DOHH2 (cell line): ENCODE results near the gene KRTAP21-1.

ENCODE experiments used
- H3F3A ChIP-seq: fragments of 200-600 bp; sonication (generic), shearing (Covaris generic); 2 replicates; pipeline ENCODE4 v1.6.0; 2016; ENCODE audit warnings: antibody characterized with exemption, mild to moderate bottlenecking; ENCODE audit not compliant: control insufficient read depth, insufficient read depth
- H3K27ac ChIP-seq: fragments of 200-600 bp; sonication (generic); 2 replicates; pipeline ENCODE4 v1.5.1; 2014; ENCODE audit warnings: low read depth, mild to moderate bottlenecking, low read length, moderate library complexity
- H3K27me3 ChIP-seq: fragments of 200-600 bp; sonication (generic); 2 replicates; pipeline ENCODE4 v1.6.1; 2014; ENCODE audit warnings: mild to moderate bottlenecking, low read length, mixed read lengths; ENCODE audit not compliant: control insufficient read depth
- H3K36me3 ChIP-seq: fragments of 200-600 bp; sonication (generic); 2 replicates; pipeline ENCODE4 v1.6.1; 2014; ENCODE audit warnings: mild to moderate bottlenecking, low read length, moderate library complexity, mixed read lengths; ENCODE audit not compliant: control insufficient read depth
- H3K4me1 ChIP-seq: fragments of 200-600 bp; sonication (generic); 2 replicates; pipeline ENCODE4 v1.6.1; 2014; ENCODE audit warnings: mild to moderate bottlenecking, low read length, mixed read lengths; ENCODE audit not compliant: control insufficient read depth
- H3K4me2 ChIP-seq: fragments of 200-600 bp; sonication (generic); 2 replicates; pipeline ENCODE4 v1.6.0; 2014; ENCODE audit warnings: mild to moderate bottlenecking, low read length, moderate library complexity
- H3K4me3 ChIP-seq: fragments of 200-600 bp; sonication (generic); 2 replicates; pipeline ENCODE4 v1.5.1; 2014; ENCODE audit warnings: mild to moderate bottlenecking, low read length, mixed read lengths
- H3K79me2 ChIP-seq: fragments of 200-600 bp; sonication (generic); 2 replicates; pipeline ENCODE4 v1.6.1; 2014; ENCODE audit warnings: mild to moderate bottlenecking, low read length, mixed read lengths; ENCODE audit not compliant: control insufficient read depth
- H3K9me2 ChIP-seq: fragments of 200-600 bp; sonication (generic); replicated peaks from 2 replicates; pipeline ENCODE4 v1.6.1; 2014; ENCODE audit warnings: mild to moderate bottlenecking, low read length, mixed read lengths; ENCODE audit not compliant: control insufficient read depth
- H3K9me3 ChIP-seq: fragments of 200-600 bp; sonication (generic); 2 replicates; pipeline ENCODE4 v1.6.1; 2014; ENCODE audit warnings: antibody characterized with exemption, low read length, mixed read lengths; ENCODE audit not compliant: control insufficient read depth, insufficient read depth
- H4K20me1 ChIP-seq: fragments of 200-600 bp; sonication (generic); 2 replicates; pipeline ENCODE4 v1.6.0; 2014; ENCODE audit warnings: low read depth, mild to moderate bottlenecking, antibody characterized with exemption, low read length, moderate library complexity; ENCODE audit not compliant: control insufficient read depth, insufficient read depth
- CTCF ChIP-seq: fragments of 200-600 bp; sonication (generic); IDR thresholded peaks from one replicate; pipeline ENCODE4 v1.5.1; 2014; ENCODE audit warnings: antibody characterized with exemption, mild to moderate bottlenecking, low read depth, low read length; ENCODE audit not compliant: poor library complexity, severe bottlenecking
- EZH2phosphoT487 ChIP-seq: fragments of 200-600 bp; sonication (generic); IDR thresholded peaks from 2 replicates; pipeline ENCODE4 v1.6.1; 2017; ENCODE audit warnings: borderline replicate concordance, mild to moderate bottlenecking, antibody characterized with exemption, low read length, moderate library complexity, mixed read lengths

The KRTAP21-1 gene

GRCh38 chr21:30714946-30715345, 40.3 kb downstream of the KRTAP21-1 start:
- TF ChIP-seq CTCF (no peak), EZH2phosphoT487 (no peak)
- Histone ChIP-seq H3K4me2 (no peak overlapping the region), H3F3A (no peaks in the 10 kb centered on the region), H3K36me3 (no peaks in the 10 kb centered on the region), H3K27ac (no peak overlapping the region), H3K27me3 (no peaks in the 10 kb centered on the region), H3K4me1 (no peaks in the 10 kb centered on the region), H3K9me2 (no peaks in the 10 kb centered on the region), H3K79me2 (no peaks in the 10 kb centered on the region), H3K4me3 (no peak overlapping the region), H4K20me1 (no peaks in the 10 kb centered on the region), H3K9me3 (no peaks in the 10 kb centered on the region)

GRCh38 chr21:30714456-30714855, 40.8 kb downstream of the KRTAP21-1 start:
- Histone ChIP-seq H3K4me2 (no peak overlapping the region), H3K9me2 (no peaks in the 10 kb centered on the region), H3K27me3 (no peaks in the 10 kb centered on the region), H3K27ac (no peak overlapping the region), H3K4me3 (no peak overlapping the region), H3K79me2 (no peaks in the 10 kb centered on the region), H3K36me3 (no peaks in the 10 kb centered on the region), H4K20me1 (no peaks in the 10 kb centered on the region), H3K4me1 (no peaks in the 10 kb centered on the region), H3K9me3 (no peaks in the 10 kb centered on the region), H3F3A (no peaks in the 10 kb centered on the region)
- TF ChIP-seq CTCF (no peak), EZH2phosphoT487 (no peak)

GRCh38 chr21:30713766-30714165, 41.5 kb downstream of the KRTAP21-1 start:
- no peaks in the 10 kb centered on the region for H3K4me1 ChIP-seq
- no peaks in the 10 kb centered on the region for H3K27me3 ChIP-seq
- no peak for TF ChIP-seq CTCF
- no peak for TF ChIP-seq EZH2phosphoT487
- H3K27ac ChIP-seq: no peak overlapping the region
- no peak overlapping the region for H3K4me3 ChIP-seq
- no peaks in the 10 kb centered on the region for H3K9me2 ChIP-seq
- H3F3A ChIP-seq: no peaks in the 10 kb centered on the region
- no peaks in the 10 kb centered on the region for H3K9me3 ChIP-seq
- H3K36me3 ChIP-seq: no peaks in the 10 kb centered on the region
- H4K20me1 ChIP-seq: no peaks in the 10 kb centered on the region
- no peak overlapping the region for H3K4me2 ChIP-seq
- no peaks in the 10 kb centered on the region for H3K79me2 ChIP-seq

GRCh38 chr21:30710499-30710898, 44.7 kb downstream of the KRTAP21-1 start:
- no peaks in the 10 kb centered on the region for H3K4me1 ChIP-seq
- no peaks in the 10 kb centered on the region for H3K27me3 ChIP-seq

More at GRCh38 chr21:30710499-30710898, 44.7 kb downstream of the KRTAP21-1 start:
- no peaks in the 10 kb centered on the region for H3F3A ChIP-seq
- no peak overlapping the region for H3K27ac ChIP-seq
- H3K79me2 ChIP-seq: no peaks in the 10 kb centered on the region
- H3K9me2 ChIP-seq: no peaks in the 10 kb centered on the region
- H3K9me3 ChIP-seq: no peaks in the 10 kb centered on the region
- TF ChIP-seq EZH2phosphoT487 (no peak), CTCF (no peak)
- H3K36me3 ChIP-seq: no peaks in the 10 kb centered on the region
- H3K4me3 ChIP-seq: no peak overlapping the region
- no peak overlapping the region for H3K4me2 ChIP-seq
- H4K20me1 ChIP-seq: no peaks in the 10 kb centered on the region
